WTC11 (cell line): ENCODE data around the gene UBC.

Experiments
- CREM ChIP-seq: sonication (generic); formaldehyde crosslinking; IDR thresholded peaks from 2 replicates; pipeline ENCODE4 v1.8.1; 2022; ENCODE audit warnings: mild to moderate bottlenecking, missing genetic modification reagents, moderate library complexity
- CTCF ChIP-seq: fragments of 200-600 bp; IDR thresholded peaks from 2 replicates; pipeline ENCODE4 v1.8.0; 2022; ENCODE audit warnings: antibody characterized with exemption
- JUN ChIP-seq: sonication (generic); formaldehyde crosslinking; IDR thresholded peaks from 2 replicates; pipeline ENCODE4 v1.8.0; 2023; ENCODE audit warnings: mild to moderate bottlenecking, missing genetic modification reagents
- SMAD4 ChIP-seq: sonication (generic); formaldehyde crosslinking; IDR thresholded peaks from 2 replicates; pipeline ENCODE4 v1.8.0; 2022; ENCODE audit warnings: mild to moderate bottlenecking, missing genetic modification reagents
- ZNF121 ChIP-seq: sonication (generic); formaldehyde crosslinking; IDR thresholded peaks from 2 replicates; pipeline ENCODE4 v1.8.0; 2023; ENCODE audit warnings: missing genetic modification reagents

GRCh38 chr12:124930586-124930985, 16.1 kb upstream of the UBC start:
- TF ChIP-seq CTCF (no peak), JUN (CRISPR knock-in tag) (no peak), ZNF121 (CRISPR knock-in tag) (no peak), SMAD4 (CRISPR knock-in tag) (no peak), CREM (CRISPR knock-in tag) (no peak)
